Osteocyte (in vitro differentiated cells): Measurements from ENCODE around the gene GALNTL6. TPM values are rescaled to one million over a fixed set of nuclear protein-coding genes. Genes with fewer than 3 reads are reported as not detected.

Source experiments
- DNase-seq: peaks from one replicate; pipeline ENCODE4 v3.0.0; 2021; ENCODE audit warnings: mixed read lengths; ENCODE audit not compliant: unreplicated experiment; ENCODE audit errors: extremely low spot score
- H3K27ac Mint-ChIP-seq: one replicate; pipeline ENCODE4 v1.8.0; 2021; ENCODE audit warnings: mild to moderate bottlenecking, mixed read lengths; ENCODE audit not compliant: unreplicated experiment
- H3K27me3 Mint-ChIP-seq: one replicate; pipeline ENCODE4 v1.8.0; 2021; ENCODE audit warnings: mixed read lengths; ENCODE audit not compliant: unreplicated experiment
- H3K36me3 Mint-ChIP-seq: one replicate; pipeline ENCODE4 v1.8.0; 2021; ENCODE audit warnings: mixed read lengths; ENCODE audit not compliant: unreplicated experiment
- H3K4me1 Mint-ChIP-seq: one replicate; pipeline ENCODE4 v1.8.0; 2021; ENCODE audit warnings: mixed read lengths; ENCODE audit not compliant: unreplicated experiment
- H3K4me3 Mint-ChIP-seq: one replicate; pipeline ENCODE4 v1.8.0; 2021; ENCODE audit warnings: mild to moderate bottlenecking, moderate library complexity, mixed read lengths; ENCODE audit not compliant: unreplicated experiment
- H3K9me3 Mint-ChIP-seq: one replicate; pipeline ENCODE4 v1.8.0; 2021; ENCODE audit warnings: mixed read lengths; ENCODE audit not compliant: unreplicated experiment
- CTCF ChIP-seq: fragments of 200-600 bp; sonication (generic); IDR thresholded peaks from 2 replicates; pipeline ENCODE4 v1.5.0; 2021; ENCODE audit warnings: antibody characterized with exemption, mild to moderate bottlenecking, moderate library complexity
- total RNA-seq: library from RNA; stranded (reverse); gene quantifications from 2 replicates; pipeline ENCODE4 v1.2.1, GENCODE V29; 2021

GALNTL6 gene
- total RNA-seq, 1 donor from 2014 or later: not detected

DNA sequence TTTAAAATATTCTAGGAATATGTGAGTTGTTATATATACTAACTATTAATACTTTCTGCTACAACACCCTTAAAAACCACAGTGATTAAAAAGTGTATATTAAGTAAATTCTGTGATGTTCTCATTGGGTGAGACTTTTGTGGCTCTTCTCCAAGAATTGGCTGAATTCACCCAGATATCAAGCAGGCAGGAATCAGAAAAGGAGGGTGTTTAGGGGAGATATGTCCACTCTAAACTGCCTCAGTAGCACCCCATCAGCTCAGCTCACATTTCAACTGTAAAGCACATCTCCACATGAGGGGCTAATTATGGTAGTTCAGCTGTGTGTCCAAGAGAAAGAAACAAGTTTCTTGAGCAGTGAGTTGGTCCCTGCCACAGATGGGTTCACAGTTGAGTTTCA is 165.0 kb downstream of the GALNTL6 start:
- Mint-ChIP-seq H3K27ac (no peak overlapping the region), H3K4me1 (no peaks in the 10 kb centered on the region), H3K9me3 (no peaks in the 10 kb centered on the region), H3K36me3 (no peaks in the 10 kb centered on the region), H3K4me3 (no peak overlapping the region), H3K27me3 (no peaks in the 10 kb centered on the region)
- no peak for DNase-seq
- TF ChIP-seq CTCF: no peak

DNA sequence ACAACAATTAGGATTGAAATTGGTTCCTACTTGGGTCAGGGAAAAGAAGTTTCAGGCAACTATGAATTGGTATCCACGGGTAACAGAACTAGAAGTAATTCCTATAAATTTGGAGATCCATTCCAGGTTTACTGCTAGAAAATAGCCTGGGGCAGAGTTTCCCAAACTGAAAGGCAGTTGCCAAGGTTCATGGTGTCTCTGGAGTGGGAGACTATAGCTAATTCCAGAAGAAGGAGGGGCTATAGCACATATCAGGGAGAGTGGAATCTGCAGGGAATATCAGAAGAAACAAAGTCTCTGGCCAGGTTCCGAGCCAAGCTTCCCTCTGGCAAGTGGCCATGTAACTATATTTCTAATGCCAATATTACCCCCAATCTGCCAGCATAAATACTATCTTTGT is 166.3 kb downstream of the GALNTL6 start:
- Mint-ChIP-seq H3K4me1 (no peaks in the 10 kb centered on the region), H3K27ac (no peak overlapping the region), H3K27me3 (no peaks in the 10 kb centered on the region), H3K9me3 (no peaks in the 10 kb centered on the region), H3K4me3 (no peak overlapping the region), H3K36me3 (no peaks in the 10 kb centered on the region)
- TF ChIP-seq CTCF: no peak
- no peak for DNase-seq

GRCh38 chr4:171981185-171981584 is 168.0 kb downstream of the GALNTL6 start:
- H3K4me1 Mint-ChIP-seq: no peaks in the 10 kb centered on the region
- H3K27ac Mint-ChIP-seq: no peak overlapping the region
- H3K4me3 Mint-ChIP-seq: no peak overlapping the region
- no peak for TF ChIP-seq CTCF
- no peak for DNase-seq
- H3K27me3 Mint-ChIP-seq: no peaks in the 10 kb centered on the region
- H3K36me3 Mint-ChIP-seq: no peaks in the 10 kb centered on the region
- H3K9me3 Mint-ChIP-seq: no peaks in the 10 kb centered on the region

GRCh38 chr4:171983935-171984805 is 171.0 kb downstream of the GALNTL6 start:
- Mint-ChIP-seq H3K4me1 (no peaks in the 10 kb centered on the region), H3K36me3 (no peaks in the 10 kb centered on the region), H3K27me3 (no peaks in the 10 kb centered on the region), H3K9me3 (peaks cover 13% of the 10 kb centered on the region), H3K27ac (no peak overlapping the region), H3K4me3 (no peak overlapping the region)
- DNase-seq: no peak
- no peak for TF ChIP-seq CTCF

- TF ChIP-seq CTCF: no peak
- Mint-ChIP-seq H3K36me3 (no peaks in the 10 kb centered on the region), H3K9me3 (peaks cover 13% of the 10 kb centered on the region), H3K27ac (no peak overlapping the region), H3K4me1 (no peaks in the 10 kb centered on the region), H3K27me3 (no peaks in the 10 kb centered on the region), H3K4me3 (no peak overlapping the region)
- DNase-seq: no peak
Measured at GRCh38 chr4:171985129-171985528, 171.9 kb downstream of the GALNTL6 start.
